Occipital lobe (tissue), 3 donors: ENCODE results near the gene SSX1. TPM values are rescaled to one million over a fixed set of nuclear protein-coding genes. Genes with fewer than 3 reads are reported as not detected.
"Not testable (repeated sequence)": the region's sequence is repeated elsewhere in the genome, so short reads cannot be mapped to it uniquely, and the experiment has no call there.

ENCODE experiments used
- DNase-seq: peaks from one replicate; lab custom pipeline; 2025; lab: John Stamatoyannopoulos, UW
- small RNA-seq: library from RNA; depleted of rRNA; stranded (forward); fragments of <200 nt; gene quantifications from one replicate; pipeline ENCODE3, GENCODE V24; 2014
- total RNA-seq: library from RNA; depleted of rRNA; stranded (reverse); fragments of >200 nt; gene quantifications from one replicate; pipeline ENCODE4 v1.2.3, GENCODE V29; 2014

SSX1 gene
- not detected for total RNA-seq

- not testable (repeated sequence) for DNase-seq
These were observed at the start of gene SSX1 for GRCh38 chrX:48255062-48255796. SSX1 (plus strand) TSS chrX:48255392; CDS start chrX:48257242, 1,850 bp downstream.

GRCh38 chrX:48214341-48214740 is 40.9 kb upstream of the SSX1 start:
- not testable (repeated sequence) for DNase-seq

GRCh38 chrX:48224196-48224595 is 31.0 kb upstream of the SSX1 start:
- DNase-seq: not testable (repeated sequence)

- DNase-seq: not testable (repeated sequence)
These were observed 2.2 kb upstream of the SSX1 start for GRCh38 chrX:48252945-48253344.

GRCh38 chrX:48274365-48274764 is 19.2 kb downstream of the SSX1 start:
- DNase-seq: not testable (repeated sequence)

- no peak for DNase-seq
These were observed 23.8 kb downstream of the SSX1 start for GRCh38 chrX:48278958-48279357.

- DNase-seq: not testable (repeated sequence)
These were observed 25.5 kb downstream of the SSX1 start for GRCh38 chrX:48280729-48281128.

- no peak for DNase-seq
These were observed 51.0 kb downstream of the SSX1 start for GRCh38 chrX:48306175-48306574.

- not testable (repeated sequence) for DNase-seq
These were observed 58.8 kb downstream of the SSX1 start for GRCh38 chrX:48313996-48314395.

Small RNAs within 50 kb of the gene (small RNA-seq; reads per million reads assigned to genes)
- not detected for gene AC245047.3
- gene AC245047.4: not detected
- gene RNA5SP503: not detected

Other genes with a start within 250 kb of the SSX1 start
- not detected for gene SPACA5, start 248.4 kb upstream of the SSX1 start, total RNA-seq
- 8.4 TPM for gene ZNF630, start 183.8 kb upstream of the SSX1 start, total RNA-seq
- gene SPACA5B, start 124.8 kb upstream of the SSX1 start, total RNA-seq: not detected
- not detected for gene SSX5, start 58.6 kb upstream of the SSX1 start, total RNA-seq
- not detected for gene SSX3, start 101.3 kb downstream of the SSX1 start, total RNA-seq
- not detected for gene SSX4, start 128.1 kb downstream of the SSX1 start, total RNA-seq
- not detected for gene SSX4B, start 156.6 kb downstream of the SSX1 start, total RNA-seq
- 26.5 TPM for gene SLC38A5, start 214.9 kb downstream of the SSX1 start, total RNA-seq
- gene FTSJ1, start 220.8 kb downstream of the SSX1 start, total RNA-seq: 36.3 TPM